Hepatocyte (in vitro differentiated cells): ENCODE data around the gene TMEM131. TPM values are rescaled to one million over a fixed set of nuclear protein-coding genes. Genes with fewer than 3 reads are reported as not detected.

Experiments
- DNase-seq: peaks from one replicate; pipeline ENCODE4 v3.0.0-alpha.2; 2016; ENCODE audit warnings: low spot score
- H2AFZ ChIP-seq: fragments of 200-600 bp; sonication (generic); 2 replicates; pipeline ENCODE4 v1.6.0; 2016; ENCODE audit warnings: antibody characterized with exemption, mild to moderate bottlenecking
- H3K27ac ChIP-seq: fragments of 200-600 bp; sonication (generic); 2 replicates; pipeline ENCODE4 v1.5.1; 2016; ENCODE audit warnings: mild to moderate bottlenecking
- H3K27me3 ChIP-seq: fragments of 200-600 bp; sonication (generic); 2 replicates; pipeline ENCODE4 v1.6.1; 2016
- H3K36me3 ChIP-seq: fragments of 200-600 bp; sonication (generic); replicated peaks from 2 replicates; pipeline ENCODE4 v1.5.1; 2016; ENCODE audit warnings: low read depth; ENCODE audit not compliant: insufficient read depth
- H3K4me1 ChIP-seq: fragments of 200-600 bp; sonication (generic); 2 replicates; pipeline ENCODE4 v1.5.1; 2016; ENCODE audit warnings: mild to moderate bottlenecking, moderate library complexity; ENCODE audit not compliant: insufficient read depth
- H3K4me2 ChIP-seq: fragments of 200-600 bp; sonication (generic); 2 replicates; pipeline ENCODE4 v1.6.0; 2016
- H3K4me3 ChIP-seq: fragments of 200-600 bp; sonication (generic); 2 replicates; pipeline ENCODE4 v1.5.1; 2016; ENCODE audit warnings: mild to moderate bottlenecking
- H3K79me2 ChIP-seq: fragments of 200-600 bp; sonication (generic); 2 replicates; pipeline ENCODE4 v1.6.0; 2017; ENCODE audit warnings: mild to moderate bottlenecking
- H3K9me2 ChIP-seq: fragments of 200-600 bp; sonication (generic); replicated peaks from 2 replicates; pipeline ENCODE4 v1.6.0; 2017; ENCODE audit warnings: mild to moderate bottlenecking; ENCODE audit not compliant: insufficient read depth
- H3K9me3 ChIP-seq: fragments of 200-600 bp; sonication (generic); 2 replicates; pipeline ENCODE4 v1.5.1; 2016; ENCODE audit warnings: low read depth, mild to moderate bottlenecking
- H4K20me1 ChIP-seq: fragments of 200-600 bp; sonication (generic); 2 replicates; pipeline ENCODE4 v1.6.0; 2016; ENCODE audit warnings: mild to moderate bottlenecking; ENCODE audit not compliant: insufficient read depth, poor library complexity, severe bottlenecking
- CTCF ChIP-seq: fragments of 200-600 bp; sonication (generic); IDR thresholded peaks from 2 replicates; pipeline ENCODE4 v1.5.1; 2016; ENCODE audit warnings: antibody characterized with exemption, mild to moderate bottlenecking; ENCODE audit not compliant: poor library complexity
- EZH2 ChIP-seq: fragments of 200-600 bp; sonication (generic); IDR thresholded peaks from 2 replicates; pipeline ENCODE4 v1.6.1; 2016; ENCODE audit warnings: antibody characterized with exemption, mild to moderate bottlenecking, borderline replicate concordance
- EZH2phosphoT487 ChIP-seq: fragments of 200-600 bp; sonication (generic); IDR thresholded peaks from one replicate; pipeline ENCODE4 v1.6.1; 2018; ENCODE audit warnings: antibody characterized with exemption, mild to moderate bottlenecking, low read depth, moderate library complexity; ENCODE audit not compliant: unreplicated experiment, severe bottlenecking
- WGBS: methylation state at CpG from one replicate; pipeline ENCODE4 v1.1.6; 2016; ENCODE audit warnings: low lambda C conversion rate; ENCODE audit errors: missing lambda C conversion rate; 5-methylcytosine and 5-hydroxymethylcytosine counted together
- polyA plus RNA-seq: library from polyadenylated mRNA; unstranded; fragments of >200 nt; fragmentation: Nextera tagmentation; extraction: Ambion mirVana; gene quantifications from 2 replicates; pipeline ENCODE4 v1.2.1, GENCODE V29; 2016
- total RNA-seq: library from RNA; depleted of rRNA; stranded (reverse); fragments of >200 nt; gene quantifications from 2 replicates; pipeline ENCODE4 v1.2.3, GENCODE V29; 2014

Gene TMEM131
- total and polyA plus RNA-seq, 2 experiments from 2014 or later = 17.5 to 42.1 TPM

DNA sequence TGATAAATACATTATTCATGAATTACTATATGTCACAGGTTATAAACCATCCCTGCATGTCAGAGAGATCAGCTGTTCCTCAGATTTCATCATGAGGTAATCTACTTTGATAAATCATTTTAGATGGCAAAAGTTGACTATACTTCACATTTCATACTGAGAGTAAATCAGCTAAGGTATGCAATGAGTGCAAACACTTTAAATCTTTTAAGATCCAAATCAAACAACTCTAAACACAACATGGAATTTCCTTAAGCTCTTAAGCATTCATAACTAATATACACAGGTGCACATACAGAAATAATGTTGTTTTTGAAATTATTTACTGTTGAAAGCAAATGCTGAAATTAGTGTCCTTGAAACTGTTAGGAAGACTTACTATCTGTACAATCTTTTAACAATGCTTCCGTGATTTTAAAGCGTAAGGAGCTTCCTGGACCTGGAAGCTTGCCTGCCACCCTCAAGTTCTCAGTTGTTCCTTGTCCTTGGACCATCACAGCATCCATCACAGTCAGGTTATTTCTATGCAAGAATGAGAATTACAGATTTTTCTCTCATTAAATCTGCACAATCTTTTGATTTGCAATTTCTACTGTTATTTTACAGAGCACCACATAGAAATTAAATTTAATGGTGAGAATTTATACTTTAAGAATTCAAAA lies 199.2 kb downstream of the TMEM131 start:
- H2AFZ ChIP-seq = no peak overlapping the region
- TF ChIP-seq EZH2 (no peak), CTCF (no peak), EZH2phosphoT487 (no peak)
- 89% methylated on average over 2 of the region's 2 CpGs for WGBS

GRCh38 chr2:97792416-97792815 lies 203.3 kb downstream of the TMEM131 start:
- Histone ChIP-seq H3K9me2 (no peaks in the 10 kb centered on the region), H4K20me1 (no peaks in the 10 kb centered on the region), H3K9me3 (no peaks in the 10 kb centered on the region), H3K79me2 (no peaks in the 10 kb centered on the region), H3K27ac (no peak overlapping the region), H3K36me3 (no peaks in the 10 kb centered on the region), H3K27me3 (no peaks in the 10 kb centered on the region), H2AFZ (no peak overlapping the region), H3K4me2 (no peak overlapping the region), H3K4me1 (no peaks in the 10 kb centered on the region), H3K4me3 (no peak overlapping the region)
- no peak for TF ChIP-seq EZH2
- no peak for TF ChIP-seq CTCF
- TF ChIP-seq EZH2phosphoT487 = no peak
- 97% methylated on average over 11 of the region's 14 CpGs for WGBS
- DNase-seq = no peak

More for the DNA sequence above, 199.2 kb downstream of the TMEM131 start:
- no peaks in the 10 kb centered on the region for H4K20me1 ChIP-seq
- H3K9me2 ChIP-seq = no peaks in the 10 kb centered on the region
- no peaks in the 10 kb centered on the region for H3K4me1 ChIP-seq
- H3K79me2 ChIP-seq = no peaks in the 10 kb centered on the region
- H3K4me3 ChIP-seq = no peak overlapping the region
- no peaks in the 10 kb centered on the region for H3K9me3 ChIP-seq
- no peak overlapping the region for H3K27ac ChIP-seq
- no peak overlapping the region for H3K4me2 ChIP-seq
- no peak for DNase-seq
- H3K27me3 ChIP-seq = no peaks in the 10 kb centered on the region
- H3K36me3 ChIP-seq = no peaks in the 10 kb centered on the region

DNA sequence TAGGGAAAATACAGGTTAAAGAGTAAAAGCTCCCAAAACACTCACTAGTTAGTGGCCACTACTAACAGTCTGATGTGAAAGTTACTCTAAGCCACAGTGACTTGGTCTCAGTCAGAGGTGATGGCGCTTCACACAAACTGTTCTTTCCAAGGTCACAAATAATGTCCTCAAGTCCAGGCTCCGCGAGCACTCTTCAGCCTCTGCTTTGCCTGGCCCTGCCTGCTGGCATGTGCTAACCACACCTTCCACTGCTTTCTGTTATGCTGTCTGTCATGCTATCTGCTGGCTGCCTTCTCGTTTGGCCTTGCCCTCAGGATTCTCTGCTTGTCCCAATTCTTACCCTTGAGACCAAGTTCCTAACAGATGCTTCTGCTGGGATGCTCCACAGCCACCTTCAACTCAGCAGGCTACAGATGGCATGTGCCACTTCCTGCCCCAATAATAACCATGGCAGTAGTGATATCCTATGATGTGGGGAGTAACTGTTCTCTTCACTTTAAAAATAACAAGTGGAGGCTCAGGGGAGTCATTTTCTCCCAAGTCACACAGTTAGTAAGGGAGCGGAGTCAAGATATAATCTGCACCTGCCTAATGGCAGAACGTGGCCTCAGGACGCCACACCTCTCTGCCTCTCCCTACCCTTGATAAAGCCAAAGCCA lies 206.6 kb downstream of the TMEM131 start:
- Histone ChIP-seq H3K4me3 (no peak overlapping the region), H4K20me1 (no peaks in the 10 kb centered on the region), H3K9me2 (no peaks in the 10 kb centered on the region), H3K79me2 (no peaks in the 10 kb centered on the region), H2AFZ (no peak overlapping the region), H3K36me3 (no peaks in the 10 kb centered on the region), H3K9me3 (no peaks in the 10 kb centered on the region), H3K27ac (no peak overlapping the region), H3K27me3 (no peaks in the 10 kb centered on the region), H3K4me1 (no peaks in the 10 kb centered on the region), H3K4me2 (no peak overlapping the region)
- 91% methylated on average over 7 of the region's 7 CpGs for WGBS
- no peak for DNase-seq
- no peak for TF ChIP-seq EZH2phosphoT487
- no peak for TF ChIP-seq CTCF
- TF ChIP-seq EZH2 = no peak
